A673 (cell line): ENCODE data around the gene EZH1. TPM values are rescaled to one million over a fixed set of nuclear protein-coding genes. Genes with fewer than 3 reads are reported as not detected.

Experiments used
- Bru-seq: library from RNA; stranded (reverse); fragments of 400-500 nt; gene quantifications from one replicate; lab custom pipeline; 2021; lab: Mats Ljungman, UMichigan
- BruChase-seq, 2 experiments: library from RNA; stranded (reverse); fragments of 400-500 nt; gene quantifications; one replicate each; lab custom pipeline; 2021; lab: Mats Ljungman, UMichigan
- BruUV-seq: library from RNA; stranded (reverse); fragments of 400-500 nt; replicated peaks from 2 replicates; lab custom pipeline; 2021; lab: Mats Ljungman, UMichigan
- CTCF ChIA-PET: fragments of 300-600 bp; sonication (Branson Sonifier 250); formaldehyde crosslinking; loops from one replicate; lab custom pipeline; 2022; ENCODE audit warnings: antibody characterized with exemption; lab: Charles Lee
- POLR2A ChIA-PET: fragments of 300-600 bp; sonication (Branson Sonifier 250); formaldehyde crosslinking; loops from one replicate; lab custom pipeline; 2022; ENCODE audit warnings: antibody characterized with exemption; ENCODE audit not compliant: low non-redundant PET; lab: Charles Lee
- DNase-seq: peaks from one replicate; pipeline ENCODE4 v3.0.0-alpha.2; 2015; ENCODE audit warnings: low spot score
- H3K27ac ChIP-seq: fragments of 200-600 bp; sonication (generic); 2 replicates; pipeline ENCODE4 v1.5.1; 2016; ENCODE audit warnings: mixed run types, low read depth, mild to moderate bottlenecking, mixed read lengths, antibody characterized with exemption, low read length; ENCODE audit not compliant: poor library complexity, severe bottlenecking
- H3K27me3 ChIP-seq: fragments of 200-600 bp; sonication (generic); replicated peaks from 2 replicates; pipeline ENCODE4 v1.6.1; 2017; ENCODE audit warnings: mixed run types, low read depth, mild to moderate bottlenecking, mixed read lengths, antibody characterized with exemption, low read length; ENCODE audit not compliant: insufficient read depth, poor library complexity
- H3K36me3 ChIP-seq: fragments of 200-600 bp; sonication (generic); 2 replicates; pipeline ENCODE4 v1.6.1; 2016; ENCODE audit warnings: mixed run types, mild to moderate bottlenecking, mixed read lengths, antibody characterized with exemption, low read length; ENCODE audit not compliant: insufficient read depth, poor library complexity, severe bottlenecking
- H3K4me1 ChIP-seq: fragments of 200-600 bp; sonication (generic); 2 replicates; pipeline ENCODE4 v1.6.1; 2017; ENCODE audit warnings: mixed run types, mild to moderate bottlenecking, mixed read lengths, antibody characterized with exemption, low read length; ENCODE audit not compliant: insufficient read depth, poor library complexity, severe bottlenecking
- H3K4me3 ChIP-seq: fragments of 200-600 bp; sonication (generic); 2 replicates; pipeline ENCODE4 v1.5.1; 2016; ENCODE audit warnings: low read depth, mixed run types, mild to moderate bottlenecking, mixed read lengths, low read length; ENCODE audit not compliant: poor library complexity, severe bottlenecking
- H3K9me3 ChIP-seq: fragments of 200-600 bp; sonication (generic); 2 replicates; pipeline ENCODE4 v1.6.1; 2016; ENCODE audit warnings: mixed run types, low read depth, mild to moderate bottlenecking, mixed read lengths, antibody characterized with exemption, low read length; ENCODE audit not compliant: poor library complexity, severe bottlenecking
- CTCF ChIP-seq: fragments of 300-800, 200-600 bp; sonication (generic); conservative IDR thresholded peaks from 2 replicates; pipeline ENCODE4 v1.5.1; 2017; ENCODE audit warnings: low read depth, mild to moderate bottlenecking, antibody characterized with exemption, low read length, moderate library complexity, mixed read lengths
- EZH2 ChIP-seq: fragments of 200-600 bp; sonication (generic); IDR thresholded peaks from 2 replicates; pipeline ENCODE4 v1.6.1; 2017; ENCODE audit warnings: borderline replicate concordance, low read depth, mild to moderate bottlenecking, mixed read lengths, antibody characterized with exemption, low read length; ENCODE audit not compliant: poor library complexity, severe bottlenecking
- intact Hi-C: fragments of 100-400 bp; cut with micrococcal nuclease; formaldehyde crosslinking; loops from one replicate; pipeline ENCODE4 v1.10.0; 2022; ENCODE audit not compliant: unreplicated experiment
- long read RNA-seq: library from polyadenylated mRNA; stranded (forward); transcript quantifications from one replicate; pipeline ENCODE4 v2.0.0, GENCODE V29; 2022
- total RNA-seq: library from RNA; stranded (reverse); gene quantifications from 2 replicates; pipeline ENCODE4 v1.2.3, GENCODE V29; 2021

EZH1 gene
- total RNA-seq, result 16.4 and 19.5 TPM in 2 replicates
- Bru-seq, nascent RNA, result percentile 53 among the genes with signal in this experiment
- percentile 58 among the genes with signal in this experiment for BruChase-seq, experiment 1, labeled RNA remaining after a 2-hour chase
- percentile 61 among the genes with signal in this experiment for BruChase-seq, experiment 2, labeled RNA remaining after a 6-hour chase
- long read RNA-seq, partial matches to known transcripts, result 1 of 2 reads
- long read RNA-seq, other reads (novel, unspliced or antisense), result 1 of 2 reads

GRCh38 chr17:42744806-42745617 lies at the start of gene EZH1:
TSS of gene EZH1 (minus strand) at chr17:42745040. CDS start at chr17:42728941, 16,099 bp downstream.
- Histone ChIP-seq H3K36me3 (no peaks in the 10 kb centered on the region), H3K27ac (peak within 1 kb of the TSS; percentile 58), H3K4me3 (peak within 1 kb of the TSS; percentile 59), H3K27me3 (no peaks in the 10 kb centered on the region), H3K9me3 (no peaks in the 10 kb centered on the region), H3K4me1 (no peaks in the 10 kb centered on the region)
- TF ChIP-seq CTCF (no peak), EZH2 (no peak)
- BruUV-seq, result no TSS peak
- peak; percentile 90 for DNase-seq
- POLR2A ChIA-PET, result no interaction called here
- intact Hi-C loops, result no loop called here
- CTCF ChIA-PET, result no interaction called here

GRCh38 chr17:42792545-42792944 lies 47.7 kb upstream of the EZH1 start:
- Histone ChIP-seq H3K4me3 (no peak overlapping the region), H3K36me3 (no peaks in the 10 kb centered on the region), H3K9me3 (no peaks in the 10 kb centered on the region), H3K4me1 (no peaks in the 10 kb centered on the region), H3K27me3 (no peaks in the 10 kb centered on the region), H3K27ac (no peak overlapping the region)
- TF ChIP-seq CTCF (no peak), EZH2 (no peak)
- DNase-seq, result no peak
- no TSS peak for BruUV-seq
- POLR2A ChIA-PET, result no interaction called here
- CTCF ChIA-PET, result no interaction called here
- intact Hi-C loops, result no loop called here

GRCh38 chr17:42791948-42792347 lies 47.1 kb upstream of the EZH1 start:
- TF ChIP-seq EZH2 (no peak), CTCF (no peak)
- H3K9me3 ChIP-seq, result no peaks in the 10 kb centered on the region
- no peak overlapping the region for H3K27ac ChIP-seq
- H3K4me3 ChIP-seq, result no peak overlapping the region
- no peaks in the 10 kb centered on the region for H3K4me1 ChIP-seq
- DNase-seq, result no peak
- ChIA-PET POLR2A (no interaction called here), CTCF (no interaction called here)
- intact Hi-C loops, result no loop called here
- BruUV-seq, result no TSS peak
- H3K36me3 ChIP-seq, result no peaks in the 10 kb centered on the region
- H3K27me3 ChIP-seq, result no peaks in the 10 kb centered on the region
